HL-60 (cell line): ENCODE measurements around the gene L3MBTL4.

ENCODE experiments used
- DNase-seq, 2 experiments: peaks; one replicate each; pipeline ENCODE4 v3.0.0-alpha.2; 2010 to 2020; ENCODE audit warnings: low read depth in 1 of 2, low spot score in 1 of 2
- H3K27ac ChIP-seq: fragments of 250-450 bp; sonication (Bioruptor Pico); replicated peaks from 2 replicates; pipeline ENCODE4 v1.5.1; 2020; ENCODE audit warnings: mild to moderate bottlenecking, moderate library complexity
- H3K27me3 ChIP-seq: fragments of 250-450 bp; sonication (Bioruptor Pico); 2 replicates; pipeline ENCODE4 v1.5.1; 2021; ENCODE audit warnings: mild to moderate bottlenecking, moderate library complexity; ENCODE audit not compliant: insufficient read depth, poor library complexity, severe bottlenecking
- H3K4me3 ChIP-seq: replicated peaks from 2 replicates; pipeline ENCODE4 v1.5.1; 2011; ENCODE audit warnings: mild to moderate bottlenecking, control low read depth, low read length; ENCODE audit not compliant: insufficient read depth
- CTCF ChIP-seq: IDR thresholded peaks from one replicate; pipeline ENCODE4 v1.5.1; 2011; ENCODE audit warnings: low read length, control low read depth, inconsistent platforms; ENCODE audit not compliant: insufficient read depth
- GABPA ChIP-seq: IDR thresholded peaks from 2 replicates; pipeline ENCODE4 v1.6.1; 2012; ENCODE audit warnings: low read depth
- POLR2AphosphoS5 ChIP-seq: IDR thresholded peaks from 2 replicates; pipeline ENCODE4 v1.6.1; 2012; ENCODE audit warnings: low read depth
- REST ChIP-seq: IDR thresholded peaks from 2 replicates; pipeline ENCODE4 v1.6.1; 2012; ENCODE audit warnings: low read depth; ENCODE audit not compliant: insufficient replicate concordance
- SPI1 ChIP-seq: IDR thresholded peaks from 2 replicates; pipeline ENCODE4 v1.6.1; 2012; ENCODE audit warnings: low read depth, mild to moderate bottlenecking, borderline replicate concordance

The L3MBTL4 gene

GRCh38 chr18:6444466-6445228 lies 29.9 kb upstream of the L3MBTL4 start:
- Histone ChIP-seq H3K27ac (no peak overlapping the region), H3K4me3 (no peak overlapping the region), H3K27me3 (no peaks in the 10 kb centered on the region)
- TF ChIP-seq SPI1 = no peak
- TF ChIP-seq GABPA = no peak
- TF ChIP-seq CTCF = no peak
- no peak for TF ChIP-seq POLR2AphosphoS5
- no peak for TF ChIP-seq REST
- no peak for DNase-seq

- H3K27me3 ChIP-seq = no peaks in the 10 kb centered on the region
- no peak overlapping the region for H3K4me3 ChIP-seq
- no peak overlapping the region for H3K27ac ChIP-seq
- TF ChIP-seq REST (no peak), POLR2AphosphoS5 (no peak), SPI1 (no peak), CTCF (no peak), GABPA (no peak)
- DNase-seq = no peak
Observed at GRCh38 chr18:6441200-6441599, 26.5 kb upstream of the L3MBTL4 start.

- Histone ChIP-seq H3K4me3 (no peak overlapping the region), H3K27ac (no peak overlapping the region), H3K27me3 (no peaks in the 10 kb centered on the region)
- DNase-seq = no peak
- TF ChIP-seq POLR2AphosphoS5 = no peak
- no peak for TF ChIP-seq GABPA
- no peak for TF ChIP-seq REST
- TF ChIP-seq SPI1 = no peak
- no peak for TF ChIP-seq CTCF
Observed at GRCh38 chr18:6437937-6438818, 23.5 kb upstream of the L3MBTL4 start.
